Subcutaneous adipose tissue (tissue), 4 donors: Measurements from ENCODE around the gene AMFR. TPM values are rescaled to one million over a fixed set of nuclear protein-coding genes. Genes with fewer than 3 reads are reported as not detected.

Source experiments
- total RNA-seq, 4 donors: library from RNA; depleted of rRNA; stranded (reverse); fragments of >200 nt; gene quantifications; one replicate each; pipeline ENCODE4 v1.1.0, GENCODE V29; 2016
- TF ChIP-seq, protein P1 (sequence below): fragments of 450-650 bp; IDR thresholded peaks from one replicate; pipeline ENCODE4 v1.5.1; 2016; ENCODE audit warnings: low read depth, mild to moderate bottlenecking, control low read depth, antibody characterized with exemption, moderate library complexity

Gene AMFR
- total RNA-seq, 4 donors from 2014 or later: 168 to 186 (median 175) TPM

- TF ChIP-seq, protein P1, sequence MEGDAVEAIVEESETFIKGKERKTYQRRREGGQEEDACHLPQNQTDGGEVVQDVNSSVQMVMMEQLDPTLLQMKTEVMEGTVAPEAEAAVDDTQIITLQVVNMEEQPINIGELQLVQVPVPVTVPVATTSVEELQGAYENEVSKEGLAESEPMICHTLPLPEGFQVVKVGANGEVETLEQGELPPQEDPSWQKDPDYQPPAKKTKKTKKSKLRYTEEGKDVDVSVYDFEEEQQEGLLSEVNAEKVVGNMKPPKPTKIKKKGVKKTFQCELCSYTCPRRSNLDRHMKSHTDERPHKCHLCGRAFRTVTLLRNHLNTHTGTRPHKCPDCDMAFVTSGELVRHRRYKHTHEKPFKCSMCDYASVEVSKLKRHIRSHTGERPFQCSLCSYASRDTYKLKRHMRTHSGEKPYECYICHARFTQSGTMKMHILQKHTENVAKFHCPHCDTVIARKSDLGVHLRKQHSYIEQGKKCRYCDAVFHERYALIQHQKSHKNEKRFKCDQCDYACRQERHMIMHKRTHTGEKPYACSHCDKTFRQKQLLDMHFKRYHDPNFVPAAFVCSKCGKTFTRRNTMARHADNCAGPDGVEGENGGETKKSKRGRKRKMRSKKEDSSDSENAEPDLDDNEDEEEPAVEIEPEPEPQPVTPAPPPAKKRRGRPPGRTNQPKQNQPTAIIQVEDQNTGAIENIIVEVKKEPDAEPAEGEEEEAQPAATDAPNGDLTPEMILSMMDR: no peak
Measured at GRCh38 chr16:56371660-56371937, 53.7 kb downstream of the AMFR start.

GRCh38 chr16:56370875-56371659 lies 54.3 kb downstream of the AMFR start:
- TF ChIP-seq, protein P1: no peak

GRCh38 chr16:56370185-56370874 lies 55.0 kb downstream of the AMFR start:
- TF ChIP-seq, protein P1: no peak

DNA sequence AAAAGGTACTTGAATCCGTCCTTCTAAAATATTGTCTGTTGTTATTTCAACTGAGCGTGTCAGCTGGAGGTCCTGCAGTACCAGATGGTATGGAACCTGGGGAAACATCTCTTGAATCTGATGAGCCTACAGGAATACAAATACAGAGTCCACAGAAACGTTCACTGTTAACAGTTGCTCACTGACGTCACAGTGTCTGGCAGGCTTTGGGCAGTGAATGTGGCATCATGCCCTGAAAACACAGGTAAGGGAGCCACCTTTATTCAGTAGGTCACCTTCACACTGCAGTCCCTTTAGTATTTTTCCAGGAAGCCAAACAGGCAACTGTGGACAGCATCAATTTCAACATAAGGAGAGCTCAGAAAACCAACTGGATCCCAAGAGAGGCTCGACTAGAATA lies 56.1 kb downstream of the AMFR start:
- TF ChIP-seq, protein P1: no peak

DNA sequence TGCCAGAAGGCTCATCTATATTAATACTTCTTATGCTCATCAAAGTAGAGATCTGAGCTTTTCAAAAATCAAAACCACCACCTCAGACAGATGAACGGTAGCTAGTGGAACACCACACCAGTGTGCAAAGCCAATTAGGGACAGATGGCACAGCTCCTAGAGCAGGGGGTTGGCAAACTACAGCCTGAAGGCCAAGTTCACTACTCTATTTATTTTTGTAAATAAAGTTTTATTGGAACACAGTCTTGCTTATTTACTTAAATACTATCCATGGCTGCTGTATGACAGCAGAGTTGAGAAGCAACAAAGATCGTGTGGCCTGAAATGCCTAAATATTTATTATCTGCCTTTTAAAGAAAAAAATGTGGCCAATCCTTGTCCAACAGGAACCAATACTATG lies 56.8 kb downstream of the AMFR start:
- TF ChIP-seq, protein P1: no peak

- TF ChIP-seq, protein P1: no peak
Measured at GRCh38 chr16:56367764-56368163, 57.6 kb downstream of the AMFR start.

DNA sequence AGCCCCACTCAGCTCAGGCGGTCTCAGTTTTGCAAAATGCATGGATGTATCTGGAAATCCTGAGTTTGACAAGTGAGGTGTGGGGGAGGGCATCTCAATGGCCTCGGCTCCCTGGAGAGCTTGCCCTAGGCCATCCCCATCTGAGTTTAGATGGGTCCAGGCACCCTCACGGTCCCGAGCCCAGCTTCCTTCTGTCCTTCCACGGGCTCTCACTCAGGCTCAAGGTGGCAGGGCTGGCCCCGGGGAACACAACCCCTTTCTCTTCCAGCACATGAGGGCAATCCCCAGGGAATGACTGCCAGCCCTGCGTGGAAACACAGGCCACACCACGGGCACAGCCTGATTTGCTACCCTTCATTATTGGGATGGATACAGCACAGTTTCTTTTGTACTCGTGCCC lies 58.4 kb downstream of the AMFR start:
- TF ChIP-seq, protein P1: no peak
